HG02642 (cell line): ENCODE data around the gene TMEM44.
"Not testable (repeated sequence)": the region's sequence is repeated elsewhere in the genome, so short reads cannot be mapped to it uniquely, and the experiment has no call there.

ENCODE experiments used
- ATAC-seq: cut with Tn5 transposase; IDR thresholded peaks from one replicate; pipeline ENCODE4 v1.9.1; 2021; ENCODE audit warnings: mild to moderate bottlenecking; ENCODE audit not compliant: unreplicated experiment, poor library complexity

TMEM44 gene

DNA sequence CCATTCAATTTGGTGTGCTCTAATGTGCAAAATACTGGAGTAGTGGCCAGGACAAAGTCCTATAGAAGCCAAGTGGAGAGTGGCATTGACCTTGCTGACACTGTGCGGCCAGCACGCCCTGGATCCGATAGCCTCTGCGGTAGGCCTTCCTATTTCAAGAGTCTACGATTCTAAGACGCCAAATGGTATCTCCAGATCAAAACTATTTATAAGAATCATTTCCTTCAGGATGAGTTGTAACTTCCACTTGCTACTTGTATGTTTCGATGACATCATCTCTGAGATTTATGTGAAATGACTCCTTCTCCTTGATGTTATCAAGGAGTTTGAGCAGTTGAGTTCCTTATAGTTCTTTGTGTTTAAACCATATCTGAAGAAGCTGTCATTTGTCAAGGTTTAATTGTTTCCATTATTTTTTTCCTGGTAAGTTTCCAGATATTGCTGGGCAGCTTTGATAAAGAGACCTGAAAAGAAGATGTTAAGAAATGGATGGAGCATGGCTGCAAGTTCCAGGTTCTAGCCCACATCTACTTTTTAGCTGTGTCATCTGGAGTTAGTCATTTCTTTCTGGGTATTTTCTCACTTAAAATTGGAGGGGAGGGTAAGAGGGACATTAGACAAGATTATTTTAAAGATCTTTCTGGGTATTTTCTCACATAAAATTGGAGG lies 71.8 kb downstream of the TMEM44 start:
- ATAC-seq: no peak

DNA sequence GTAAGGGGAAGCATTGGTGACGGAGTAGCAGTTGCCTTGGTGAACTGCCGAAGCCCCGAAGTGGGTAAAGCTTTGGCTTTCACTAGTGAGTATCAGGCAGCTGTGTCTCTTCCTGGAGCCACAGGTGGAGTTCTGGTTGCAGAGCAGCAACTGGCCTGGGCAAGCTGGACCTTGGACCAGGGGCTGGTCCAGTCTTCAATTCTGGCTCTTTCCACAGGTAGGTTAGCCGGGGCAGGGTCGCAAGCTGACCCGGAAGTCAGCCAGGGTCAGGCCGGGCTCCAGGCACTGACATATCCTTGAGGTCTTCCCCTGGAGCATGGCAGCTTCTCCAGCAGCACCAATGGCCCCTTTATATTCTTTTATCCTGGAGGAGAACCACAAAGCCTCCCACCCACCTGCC lies 73.2 kb downstream of the TMEM44 start:
- ATAC-seq: no peak

DNA sequence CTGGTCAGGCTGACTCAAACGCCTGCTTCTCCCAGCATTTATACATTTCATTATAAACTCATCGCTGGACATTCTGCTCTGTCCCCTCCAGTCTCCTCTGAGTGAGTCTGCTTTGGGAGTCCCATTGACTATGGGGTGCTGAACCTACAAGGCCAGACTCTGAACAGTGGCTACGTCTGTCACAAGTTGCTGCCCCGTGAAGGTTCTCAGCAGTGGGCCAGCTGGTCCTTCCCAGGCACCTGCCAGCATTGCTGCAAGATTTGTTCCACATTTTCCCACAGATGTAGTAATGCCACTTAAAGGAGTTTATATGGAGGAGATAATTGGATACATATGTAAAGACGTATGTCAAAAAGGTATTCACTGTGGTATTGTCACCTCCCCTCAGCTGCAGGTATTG lies 73.7 kb downstream of the TMEM44 start:
- no peak for ATAC-seq

DNA sequence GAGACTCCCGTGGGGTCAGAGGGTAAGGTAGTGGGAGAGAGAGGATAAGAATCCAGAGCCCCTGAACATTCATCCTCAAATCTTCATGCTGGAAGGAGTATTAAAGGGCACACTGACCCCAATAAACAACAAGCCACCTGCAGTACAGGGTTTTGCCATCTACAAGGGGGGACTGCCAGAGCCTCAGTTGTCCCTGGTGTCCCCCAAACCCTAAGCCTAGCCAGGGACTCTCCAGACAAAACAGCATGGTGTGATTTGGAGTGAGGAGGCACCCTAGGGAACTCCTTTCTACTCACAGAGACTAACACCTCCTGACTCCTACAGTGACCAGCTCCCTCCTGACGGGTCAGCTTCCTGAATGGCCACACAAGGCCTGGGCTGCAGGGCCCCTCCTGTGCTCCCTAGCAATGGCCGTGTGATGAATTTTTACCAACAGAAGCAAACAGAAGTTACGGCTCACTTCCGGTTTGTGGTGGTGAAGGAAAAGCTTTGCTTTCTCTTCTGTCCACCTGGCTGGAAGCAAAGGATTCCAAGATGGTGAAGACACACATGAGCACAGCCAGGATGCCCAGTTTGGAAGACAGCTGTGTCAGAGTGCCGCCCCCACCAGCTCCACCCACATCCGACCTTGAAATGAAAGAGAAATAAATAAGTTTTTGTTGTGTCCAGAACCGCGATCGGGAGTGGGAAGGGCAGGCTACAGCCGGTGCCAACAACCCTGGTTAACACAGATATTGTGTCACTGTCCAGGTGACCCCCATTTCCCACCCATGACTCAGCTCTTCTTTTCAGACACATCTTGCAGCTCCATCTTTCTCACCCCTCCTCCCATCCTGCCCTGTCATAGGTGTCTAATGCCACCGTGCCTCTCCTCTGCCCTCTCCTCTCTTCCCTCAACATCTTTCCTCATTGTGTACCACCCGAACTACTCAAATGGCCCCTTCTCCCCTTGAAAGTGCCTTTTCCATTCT lies 76.8 kb downstream of the TMEM44 start:
- no peak for ATAC-seq

DNA sequence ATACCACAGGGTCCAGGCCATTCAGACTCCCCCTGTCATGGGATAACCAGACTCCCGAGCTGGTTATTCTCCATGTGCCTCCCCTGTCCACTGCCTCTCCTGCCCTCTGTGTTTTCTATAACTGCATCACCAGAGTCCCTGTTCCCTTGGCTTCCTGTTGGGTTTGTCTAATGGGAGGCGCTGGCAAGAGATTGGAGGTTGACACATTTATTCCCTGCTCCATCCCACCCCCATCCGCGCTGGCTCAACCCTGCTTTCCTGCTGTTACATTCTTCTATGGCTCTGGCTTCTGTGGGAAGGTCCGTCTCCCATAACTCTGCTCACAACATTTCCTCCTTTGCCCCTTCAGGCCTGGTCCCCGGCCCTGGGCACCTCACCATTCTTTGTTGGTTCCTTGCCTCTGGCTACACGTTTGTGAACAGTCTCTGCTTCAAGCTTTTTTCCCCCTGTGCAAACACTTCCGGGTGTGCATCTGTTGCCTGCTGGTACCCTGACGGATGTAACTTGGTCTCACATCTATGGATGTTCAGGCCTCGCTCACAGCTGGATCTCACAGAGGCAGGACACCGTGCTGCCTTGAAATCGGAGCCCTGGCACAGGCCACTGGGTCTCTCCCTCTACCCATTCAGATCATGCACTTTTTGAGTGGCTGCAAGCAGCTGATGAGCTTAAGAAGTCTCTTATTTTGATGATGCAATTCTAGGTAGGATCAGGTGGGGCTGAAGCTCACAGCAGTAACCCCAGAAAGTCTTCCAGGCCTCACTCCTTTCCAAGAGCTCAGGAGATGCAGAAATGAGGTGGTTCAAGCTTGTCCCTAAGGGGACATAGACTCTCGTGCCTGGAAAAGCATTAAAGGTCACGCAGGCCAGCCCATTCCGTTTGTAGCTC lies 77.8 kb downstream of the TMEM44 start:
- ATAC-seq: no peak

DNA sequence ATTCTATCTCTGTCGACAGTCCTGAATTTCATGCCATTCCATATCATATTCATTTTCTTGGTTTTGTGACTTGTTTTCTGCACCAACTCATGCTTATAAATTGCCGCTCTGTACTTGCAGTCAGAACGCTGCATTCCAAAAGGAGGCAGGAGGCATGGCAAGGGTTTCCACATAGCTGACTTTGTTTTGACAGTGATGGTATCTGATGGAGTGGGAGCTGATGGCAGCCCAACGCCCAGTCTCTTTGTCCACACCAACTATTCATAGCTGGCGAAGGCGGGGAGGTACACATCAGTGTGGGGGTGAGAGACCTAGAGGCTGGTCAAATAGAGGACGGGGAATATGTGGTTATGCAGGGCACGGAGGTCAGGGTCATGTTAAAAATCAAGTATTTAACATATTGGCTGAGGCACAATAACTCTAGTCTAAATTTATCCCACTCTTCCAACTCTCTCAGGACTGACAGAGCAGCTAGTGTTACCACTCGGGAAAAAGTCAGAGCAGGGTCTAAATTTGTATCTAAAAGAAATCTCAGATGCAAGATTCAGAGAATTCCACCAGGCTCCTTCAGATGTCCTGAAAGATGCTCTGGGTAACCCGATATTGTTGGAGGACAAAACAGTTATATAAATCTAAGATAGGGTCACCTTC lies 78.6 kb downstream of the TMEM44 start:
- ATAC-seq: no peak

DNA sequence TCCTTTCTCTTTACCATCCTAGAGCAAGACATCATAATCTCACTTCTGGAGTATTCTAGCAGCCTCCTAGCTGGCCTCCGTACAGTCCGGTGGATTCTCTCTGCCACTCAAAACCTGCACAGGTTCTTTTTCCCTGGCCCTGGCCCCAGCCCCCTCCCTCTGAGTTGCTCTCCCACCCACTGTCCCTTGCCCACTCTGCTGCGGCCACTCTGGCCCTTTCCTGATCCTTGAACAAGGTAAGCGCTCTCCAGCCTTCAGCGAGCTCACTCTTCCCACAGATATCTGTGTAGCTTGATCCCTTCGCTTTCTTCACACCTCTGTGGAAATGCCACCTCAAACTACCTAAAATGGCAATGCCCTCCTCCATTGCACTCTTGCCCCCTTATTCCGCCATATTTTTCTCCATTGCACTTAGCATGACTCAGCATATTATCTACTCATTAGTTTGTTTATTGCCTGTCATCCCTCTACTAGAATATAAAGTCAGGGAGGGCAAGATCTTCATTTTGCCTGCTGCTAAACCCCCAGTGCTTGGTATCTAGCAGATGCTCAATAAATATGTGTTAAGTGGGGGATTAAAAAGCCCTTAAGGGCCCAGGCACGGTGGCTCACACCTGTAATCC lies 80.8 kb downstream of the TMEM44 start:
- ATAC-seq: no peak

DNA sequence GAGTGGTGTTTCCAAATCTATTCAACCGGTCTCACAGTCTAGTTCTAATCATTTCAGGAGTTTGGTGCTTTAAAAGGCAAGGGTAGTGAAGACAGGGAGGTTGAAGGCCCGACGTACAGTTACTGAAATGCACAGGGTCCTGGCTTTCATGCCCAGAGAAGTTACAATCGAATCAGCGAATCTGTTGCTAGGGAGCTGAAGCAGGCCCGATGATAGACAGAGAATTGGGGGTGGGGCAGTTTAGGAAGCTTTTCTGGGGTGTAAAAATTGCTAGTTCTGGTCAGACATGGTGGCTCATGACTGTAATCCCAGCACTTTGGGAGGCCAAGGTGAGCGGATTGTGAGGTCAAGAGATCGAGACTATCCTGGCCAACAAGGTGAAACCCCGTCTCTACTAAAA lies 83.4 kb downstream of the TMEM44 start:
- ATAC-seq: no peak

DNA sequence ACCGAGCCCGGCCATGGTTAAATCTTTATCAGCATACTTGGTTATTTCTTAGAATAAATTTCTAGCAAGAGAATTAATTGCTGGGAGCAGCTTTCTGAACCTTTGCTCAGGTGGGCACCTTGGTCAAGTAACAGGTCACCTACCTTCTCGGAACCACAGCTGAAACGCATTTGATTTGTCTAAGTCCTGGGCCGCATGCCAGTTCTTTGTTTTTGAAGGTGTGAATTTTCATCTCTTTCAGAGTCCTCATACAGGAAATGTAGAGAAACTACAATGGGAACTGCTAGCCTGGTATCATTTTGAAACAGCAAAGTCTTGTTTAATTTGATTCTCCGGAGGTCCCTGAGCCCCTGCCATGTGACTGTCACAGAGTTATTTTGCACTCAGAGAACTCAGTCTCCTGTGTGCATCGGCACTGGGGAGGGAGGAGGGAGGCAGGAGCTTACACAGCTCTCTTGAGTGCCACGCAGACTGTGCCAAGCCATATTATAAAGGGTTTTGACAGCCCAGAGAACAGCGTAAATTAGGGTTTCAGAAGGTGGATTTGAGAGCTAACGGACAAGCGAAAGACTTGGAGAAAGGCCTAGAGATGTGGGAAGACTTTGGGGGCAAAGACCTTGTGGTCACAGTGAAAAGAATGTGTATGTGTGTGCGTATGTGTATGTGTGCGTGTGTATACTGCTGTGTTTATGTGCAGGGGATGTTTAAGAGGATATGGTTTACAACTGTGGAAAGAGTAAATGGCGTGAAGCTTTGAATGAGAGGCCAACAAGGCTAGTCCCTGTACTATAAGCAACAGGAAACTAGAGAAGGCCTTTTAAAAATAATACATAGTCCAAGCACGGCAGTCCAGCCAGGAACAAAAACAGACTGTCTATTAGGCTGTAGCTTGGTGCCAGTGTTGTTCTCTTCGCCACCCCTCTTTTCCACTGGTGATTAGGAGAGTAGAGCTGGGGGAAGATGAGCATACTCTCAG lies 84.6 kb downstream of the TMEM44 start:
- ATAC-seq: no peak

DNA sequence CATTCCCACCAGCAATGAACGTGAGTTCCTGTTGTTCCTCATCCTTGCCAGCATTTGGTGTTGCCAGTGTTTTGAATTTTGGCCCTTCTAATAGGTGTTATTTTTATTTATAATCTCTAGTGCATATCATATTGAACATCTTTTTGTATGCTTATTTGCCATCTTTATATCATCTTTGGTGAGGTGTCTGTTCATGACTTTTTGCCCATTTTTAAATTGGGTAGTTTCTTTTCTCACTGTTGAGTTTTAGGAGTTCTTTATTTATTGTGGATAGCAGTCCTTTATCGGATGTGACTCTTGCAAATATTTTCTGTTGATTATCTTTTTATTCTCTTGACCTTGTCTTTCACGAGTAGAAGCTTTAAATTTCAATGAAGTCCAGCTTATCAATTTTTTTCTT lies 86.2 kb downstream of the TMEM44 start:
- ATAC-seq: no peak

DNA sequence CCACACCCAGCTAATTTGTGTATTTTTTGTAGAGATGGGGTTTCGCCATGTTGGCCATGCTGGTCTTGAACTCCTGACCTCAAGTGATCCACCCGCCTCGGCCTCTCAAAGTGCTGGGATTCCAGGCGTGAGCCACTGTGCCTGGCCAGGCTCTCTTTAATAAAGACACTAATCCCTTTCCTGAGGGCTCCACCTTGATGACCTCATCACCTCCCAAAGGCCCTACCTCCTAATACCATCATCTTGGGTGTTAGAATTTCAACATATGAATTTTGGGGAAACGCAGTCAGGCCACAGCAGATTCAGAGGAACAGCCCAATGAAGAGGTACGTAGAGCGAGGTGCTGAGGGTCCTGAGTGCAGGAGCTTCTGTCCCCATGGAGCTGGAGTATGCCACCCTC lies 87.7 kb downstream of the TMEM44 start:
- ATAC-seq: not testable (repeated sequence)

DNA sequence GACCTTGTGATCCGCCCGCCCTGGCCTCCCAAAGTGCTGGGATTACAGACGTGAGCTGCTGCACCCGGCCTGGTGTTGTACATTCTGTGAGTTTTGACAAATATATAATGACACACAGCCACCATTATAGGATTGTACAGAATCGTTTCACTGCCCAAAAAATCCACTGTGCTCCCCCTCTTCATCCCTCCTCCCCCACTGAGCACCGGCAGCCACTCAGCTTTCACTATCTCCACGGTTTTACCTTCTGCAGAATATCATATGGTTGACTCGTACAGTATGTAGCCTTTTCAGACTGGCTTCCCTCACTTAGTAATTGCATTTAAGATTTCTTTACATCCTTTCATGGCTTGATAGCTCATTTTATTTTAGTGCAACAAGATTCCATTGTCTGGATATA lies 89.7 kb downstream of the TMEM44 start:
- no peak for ATAC-seq

DNA sequence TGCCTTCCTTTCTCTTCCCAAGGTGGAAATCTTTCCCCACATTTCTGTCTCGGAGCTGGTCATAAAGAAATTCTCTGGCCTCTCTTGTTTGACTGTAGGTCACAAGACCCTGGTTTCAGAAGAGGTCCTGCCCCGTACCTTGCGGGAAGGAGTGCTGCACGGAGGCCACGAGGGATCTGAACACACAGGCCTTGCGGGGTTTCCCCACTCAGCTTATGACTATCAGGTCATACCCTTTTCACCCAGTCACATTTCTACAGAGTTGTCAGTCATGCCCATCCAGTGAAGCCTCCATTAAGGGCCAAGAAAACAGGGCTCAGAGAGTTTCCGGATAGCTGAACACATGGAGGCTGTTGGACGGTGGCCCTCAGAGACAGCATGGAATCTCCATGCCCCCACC lies 91.7 kb downstream of the TMEM44 start:
- peak; percentile 51 for ATAC-seq

DNA sequence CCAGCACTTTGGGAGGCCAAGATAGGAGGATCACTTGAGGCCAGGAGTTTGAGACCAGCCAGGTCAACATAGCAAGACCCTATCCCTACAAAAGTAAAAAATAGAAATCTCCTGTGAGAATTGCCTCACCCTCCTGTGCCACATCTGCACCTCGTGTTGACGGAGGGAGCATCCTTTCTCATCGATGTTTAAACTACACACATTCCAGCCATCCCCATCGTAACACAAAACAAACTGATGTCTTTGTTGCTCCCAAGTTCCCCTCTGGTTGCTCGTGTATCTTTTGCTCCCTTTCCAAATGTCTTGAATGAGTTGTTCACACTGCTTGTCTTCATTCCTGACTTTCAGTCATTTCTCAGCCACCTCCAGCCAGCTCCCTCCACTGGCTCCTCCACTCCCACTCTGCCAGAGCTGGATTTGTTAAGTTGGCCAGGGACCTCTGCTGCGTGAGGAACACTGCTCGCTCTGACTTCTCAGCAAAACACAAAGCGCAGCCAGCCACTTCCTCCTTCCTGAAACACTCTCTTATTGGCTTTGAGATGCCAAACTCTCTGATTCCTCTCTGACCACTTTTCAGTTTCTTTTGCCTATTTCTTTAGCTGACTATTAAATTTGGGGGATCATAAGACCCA lies 92.8 kb downstream of the TMEM44 start:
- no peak for ATAC-seq

DNA sequence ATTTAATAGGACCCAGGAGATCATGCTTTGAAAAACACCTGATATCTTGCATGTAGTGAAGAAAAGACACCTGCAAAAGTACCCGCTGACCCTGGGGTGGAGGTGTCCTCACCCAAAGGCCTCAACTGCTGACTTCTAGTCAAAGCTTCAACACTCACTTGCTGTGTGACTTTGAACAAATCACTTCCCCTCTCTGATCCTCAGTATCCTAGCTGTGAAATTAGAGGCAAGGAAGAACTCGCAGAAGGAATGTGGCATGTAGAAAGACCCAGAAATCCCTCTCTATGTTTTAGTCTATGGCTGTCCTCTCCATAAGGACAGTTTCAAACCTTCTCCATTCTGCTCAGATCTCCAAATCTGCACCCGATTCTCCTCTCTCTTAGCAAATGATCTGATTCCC lies 93.7 kb downstream of the TMEM44 start:
- ATAC-seq: no peak

DNA sequence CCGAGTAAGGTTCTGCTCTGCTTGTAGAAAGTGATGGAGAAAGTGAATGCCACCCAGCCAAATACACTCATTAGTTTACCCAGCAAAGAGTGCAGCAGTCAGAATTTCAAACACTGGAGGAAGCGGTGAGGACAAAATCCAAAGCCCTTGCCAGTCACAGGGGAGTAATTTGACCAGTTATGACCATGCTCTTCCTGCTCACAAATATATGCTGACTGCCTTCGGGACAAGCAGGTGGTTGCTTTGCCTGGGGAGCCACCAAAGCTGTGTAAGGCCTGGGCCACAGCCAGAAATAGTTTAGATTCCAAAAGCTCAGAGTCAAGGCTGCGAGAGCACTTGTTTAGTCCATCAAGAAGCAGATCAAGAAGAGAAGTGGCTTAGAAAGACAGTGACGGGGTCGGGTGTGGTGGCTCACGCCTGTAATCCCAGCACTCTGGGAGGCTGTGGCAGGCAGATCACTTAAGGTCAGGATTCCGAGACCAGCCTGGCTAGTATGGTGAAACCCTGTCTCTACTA lies 95.4 kb downstream of the TMEM44 start:
- no peak for ATAC-seq
